WTC11 (cell line): ENCODE results near the gene PPP1R14C.

Experiments
- CREM ChIP-seq: sonication (generic); formaldehyde crosslinking; IDR thresholded peaks from 2 replicates; pipeline ENCODE4 v1.8.1; 2022; ENCODE audit warnings: mild to moderate bottlenecking, missing genetic modification reagents, moderate library complexity
- CTCF ChIP-seq: fragments of 200-600 bp; IDR thresholded peaks from 2 replicates; pipeline ENCODE4 v1.8.0; 2022; ENCODE audit warnings: antibody characterized with exemption
- E2F5 ChIP-seq: sonication (generic); formaldehyde crosslinking; IDR thresholded peaks from 2 replicates; pipeline ENCODE4 v1.8.1; 2022; ENCODE audit warnings: mild to moderate bottlenecking, moderate library complexity, missing genetic modification reagents
- ELF4 ChIP-seq: sonication (generic); formaldehyde crosslinking; IDR thresholded peaks from 2 replicates; pipeline ENCODE4 v1.8.1; 2022; ENCODE audit warnings: low read depth, mild to moderate bottlenecking, moderate library complexity, missing genetic modification reagents
- ESRRA ChIP-seq: sonication (generic); formaldehyde crosslinking; IDR thresholded peaks from 2 replicates; pipeline ENCODE4 v1.8.1; 2022; ENCODE audit warnings: mild to moderate bottlenecking, missing genetic modification reagents, borderline replicate concordance
- FOXP1 ChIP-seq: sonication (generic); formaldehyde crosslinking; IDR thresholded peaks from 2 replicates; pipeline ENCODE4 v1.8.0; 2022; ENCODE audit warnings: missing genetic modification reagents, mild to moderate bottlenecking, moderate library complexity, borderline replicate concordance
- MAX ChIP-seq: sonication (generic); formaldehyde crosslinking; IDR thresholded peaks from 2 replicates; pipeline ENCODE4 v1.8.0; 2022; ENCODE audit warnings: mild to moderate bottlenecking, missing genetic modification reagents
- SMAD3 ChIP-seq: sonication (generic); formaldehyde crosslinking; IDR thresholded peaks from 2 replicates; pipeline ENCODE4 v1.8.0; 2022; ENCODE audit warnings: missing genetic modification reagents, mild to moderate bottlenecking, borderline replicate concordance
- SP1 ChIP-seq: sonication (generic); formaldehyde crosslinking; conservative IDR thresholded peaks from 2 replicates; pipeline ENCODE4 v1.8.1; 2022; ENCODE audit warnings: missing genetic modification reagents
- TP53 ChIP-seq: sonication (generic); formaldehyde crosslinking; IDR thresholded peaks from 2 replicates; pipeline ENCODE4 v1.8.1; 2023; ENCODE audit warnings: mild to moderate bottlenecking, missing genetic modification reagents
- ZBTB43 ChIP-seq: sonication (generic); formaldehyde crosslinking; IDR thresholded peaks from 2 replicates; pipeline ENCODE4 v1.8.1; 2023; ENCODE audit warnings: mild to moderate bottlenecking, missing genetic modification reagents
- ZNF232 ChIP-seq: sonication (generic); formaldehyde crosslinking; IDR thresholded peaks from 2 replicates; pipeline ENCODE4 v1.8.0; 2022; ENCODE audit warnings: mild to moderate bottlenecking, missing genetic modification reagents
- TF ChIP-seq, protein P1 (sequence below): sonication (generic); formaldehyde crosslinking; conservative IDR thresholded peaks from 2 replicates; pipeline ENCODE4 v1.8.1; 2023; ENCODE audit warnings: mild to moderate bottlenecking, low read depth, missing genetic modification reagents, moderate library complexity

DNA sequence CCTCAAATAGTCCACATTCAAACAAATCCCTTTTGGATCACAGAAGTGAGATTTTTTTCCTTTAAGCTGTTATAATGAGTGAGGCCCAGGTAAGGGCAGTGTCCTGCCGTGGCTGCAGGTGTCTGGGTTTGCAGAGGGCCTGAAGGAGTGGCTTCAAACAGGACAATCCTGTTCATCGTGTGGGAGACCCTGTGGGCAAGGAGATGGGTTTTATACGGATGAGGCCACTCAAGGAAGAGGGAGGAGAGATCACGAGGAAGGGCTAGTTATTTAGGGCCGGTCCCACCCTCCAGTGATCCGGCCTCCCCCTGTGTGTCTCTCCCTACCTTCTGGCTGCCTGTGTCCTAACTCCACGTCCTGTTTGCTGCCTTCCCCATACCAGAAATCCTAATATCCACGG is 33.8 kb downstream of the PPP1R14C start:
- no peak for TF ChIP-seq ZBTB43 (CRISPR knock-in tag)
- no peak for TF ChIP-seq CTCF
- no peak for TF ChIP-seq SP1
- TF ChIP-seq MAX (CRISPR knock-in tag), result no peak
- TF ChIP-seq ESRRA, result no peak
- no peak for TF ChIP-seq E2F5 (CRISPR knock-in tag)
- no peak for TF ChIP-seq TP53 (CRISPR knock-in tag)
- TF ChIP-seq CREM (CRISPR knock-in tag), result no peak
- no peak for TF ChIP-seq ELF4
- TF ChIP-seq FOXP1 (CRISPR knock-in tag), result no peak
- TF ChIP-seq ZNF232, result no peak
- no peak for TF ChIP-seq SMAD3 (CRISPR knock-in tag)
- TF ChIP-seq, protein P1, sequence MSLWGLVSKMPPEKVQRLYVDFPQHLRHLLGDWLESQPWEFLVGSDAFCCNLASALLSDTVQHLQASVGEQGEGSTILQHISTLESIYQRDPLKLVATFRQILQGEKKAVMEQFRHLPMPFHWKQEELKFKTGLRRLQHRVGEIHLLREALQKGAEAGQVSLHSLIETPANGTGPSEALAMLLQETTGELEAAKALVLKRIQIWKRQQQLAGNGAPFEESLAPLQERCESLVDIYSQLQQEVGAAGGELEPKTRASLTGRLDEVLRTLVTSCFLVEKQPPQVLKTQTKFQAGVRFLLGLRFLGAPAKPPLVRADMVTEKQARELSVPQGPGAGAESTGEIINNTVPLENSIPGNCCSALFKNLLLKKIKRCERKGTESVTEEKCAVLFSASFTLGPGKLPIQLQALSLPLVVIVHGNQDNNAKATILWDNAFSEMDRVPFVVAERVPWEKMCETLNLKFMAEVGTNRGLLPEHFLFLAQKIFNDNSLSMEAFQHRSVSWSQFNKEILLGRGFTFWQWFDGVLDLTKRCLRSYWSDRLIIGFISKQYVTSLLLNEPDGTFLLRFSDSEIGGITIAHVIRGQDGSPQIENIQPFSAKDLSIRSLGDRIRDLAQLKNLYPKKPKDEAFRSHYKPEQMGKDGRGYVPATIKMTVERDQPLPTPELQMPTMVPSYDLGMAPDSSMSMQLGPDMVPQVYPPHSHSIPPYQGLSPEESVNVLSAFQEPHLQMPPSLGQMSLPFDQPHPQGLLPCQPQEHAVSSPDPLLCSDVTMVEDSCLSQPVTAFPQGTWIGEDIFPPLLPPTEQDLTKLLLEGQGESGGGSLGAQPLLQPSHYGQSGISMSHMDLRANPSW (CRISPR knock-in tag), result no peak
